Measurements from ENCODE around the gene RPS17. TPM values are rescaled to one million over a fixed set of nuclear protein-coding genes. Genes with fewer than 3 reads are reported as not detected.

The RPS17 gene
- total and polyA plus RNA-seq, 10 of the 15 experiments (the other 5 are each of a cell fraction or from before 2014, with no cell fraction given) = 1,223 to 7,871 (median 3,879) TPM

DNA sequence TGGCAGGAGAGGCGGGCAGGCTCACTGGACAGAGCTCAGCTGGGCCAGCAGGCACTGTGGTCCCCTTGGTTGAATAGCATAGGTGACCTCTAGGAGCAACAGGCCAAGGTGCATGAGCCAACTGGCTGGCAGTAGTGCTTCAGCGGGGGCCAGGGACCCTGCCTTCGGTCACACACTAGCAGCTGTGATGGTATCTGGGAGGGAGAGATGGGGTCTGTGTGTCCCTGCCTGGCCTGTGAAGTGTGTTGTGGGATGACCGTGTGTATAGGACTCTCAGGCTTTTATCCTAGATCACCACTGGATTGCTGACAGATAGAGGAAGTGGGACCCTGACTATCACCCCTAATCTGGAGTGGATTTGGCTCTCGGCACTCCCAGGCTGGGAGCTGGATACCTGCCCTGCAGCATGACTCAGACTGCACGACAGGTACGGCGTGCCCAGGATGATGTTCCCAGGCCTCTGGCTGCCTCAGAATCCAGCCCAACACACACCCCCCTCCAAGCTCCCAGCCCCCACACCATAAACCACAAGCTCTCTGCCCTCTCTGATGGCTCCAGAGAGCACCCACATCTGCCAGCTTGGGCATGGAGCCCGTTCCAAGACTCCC, 7.8 kb downstream of the RPS17 start:
- SMC1A ChIA-PET (ENCODE audit: uncharacterized antibody, unreplicated experiment) = interaction anchor here (1.3 kb wide), 1 partner anchor 8 kb away, joined by 4 read pairs; the partner anchor contains the start of gene RPS17
- WGBS (ENCODE audit: insufficient coverage, insufficient replicate concordance, low lambda C conversion rate, missing lambda C conversion rate) = over 99% methylated on average over 9 of the region's 9 CpGs
- CTCF ChIA-PET = interaction anchor here (2.6 kb wide), 2 partner anchors 8 to 468 kb away, joined by 34 to 52 read pairs; partner anchors contain the start of gene RPS17
- TF ChIP-seq RFX5 (IDR thresholded peaks at IDR 0.05; ENCODE audit: low read depth, low read length) (no peak), SREBF2 (IDR thresholded peaks at IDR 0.05; ENCODE audit: low read length) (no peak), MTA3 (IDR thresholded peaks at IDR 0.05; ENCODE audit: borderline replicate concordance, low read length) (no peak), ATF7 (IDR thresholded peaks at IDR 0.05; ENCODE audit: low read depth) (no peak), RBBP5 (conservative IDR thresholded peaks at IDR 0.05) (no peak), EED (IDR thresholded peaks at IDR 0.05; ENCODE audit: low read depth) (no peak), CREM (IDR thresholded peaks at IDR 0.05; ENCODE audit: low read depth) (no peak)
- TF ChIP-seq, protein P1, sequence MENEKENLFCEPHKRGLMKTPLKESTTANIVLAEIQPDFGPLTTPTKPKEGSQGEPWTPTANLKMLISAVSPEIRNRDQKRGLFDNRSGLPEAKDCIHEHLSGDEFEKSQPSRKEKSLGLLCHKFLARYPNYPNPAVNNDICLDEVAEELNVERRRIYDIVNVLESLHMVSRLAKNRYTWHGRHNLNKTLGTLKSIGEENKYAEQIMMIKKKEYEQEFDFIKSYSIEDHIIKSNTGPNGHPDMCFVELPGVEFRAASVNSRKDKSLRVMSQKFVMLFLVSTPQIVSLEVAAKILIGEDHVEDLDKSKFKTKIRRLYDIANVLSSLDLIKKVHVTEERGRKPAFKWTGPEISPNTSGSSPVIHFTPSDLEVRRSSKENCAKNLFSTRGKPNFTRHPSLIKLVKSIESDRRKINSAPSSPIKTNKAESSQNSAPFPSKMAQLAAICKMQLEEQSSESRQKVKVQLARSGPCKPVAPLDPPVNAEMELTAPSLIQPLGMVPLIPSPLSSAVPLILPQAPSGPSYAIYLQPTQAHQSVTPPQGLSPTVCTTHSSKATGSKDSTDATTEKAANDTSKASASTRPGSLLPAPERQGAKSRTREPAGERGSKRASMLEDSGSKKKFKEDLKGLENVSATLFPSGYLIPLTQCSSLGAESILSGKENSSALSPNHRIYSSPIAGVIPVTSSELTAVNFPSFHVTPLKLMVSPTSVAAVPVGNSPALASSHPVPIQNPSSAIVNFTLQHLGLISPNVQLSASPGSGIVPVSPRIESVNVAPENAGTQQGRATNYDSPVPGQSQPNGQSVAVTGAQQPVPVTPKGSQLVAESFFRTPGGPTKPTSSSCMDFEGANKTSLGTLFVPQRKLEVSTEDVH (IDR thresholded peaks at IDR 0.05; ENCODE audit: low read depth, partially characterized antibody) = no peak
- TF ChIP-seq, protein P2, sequence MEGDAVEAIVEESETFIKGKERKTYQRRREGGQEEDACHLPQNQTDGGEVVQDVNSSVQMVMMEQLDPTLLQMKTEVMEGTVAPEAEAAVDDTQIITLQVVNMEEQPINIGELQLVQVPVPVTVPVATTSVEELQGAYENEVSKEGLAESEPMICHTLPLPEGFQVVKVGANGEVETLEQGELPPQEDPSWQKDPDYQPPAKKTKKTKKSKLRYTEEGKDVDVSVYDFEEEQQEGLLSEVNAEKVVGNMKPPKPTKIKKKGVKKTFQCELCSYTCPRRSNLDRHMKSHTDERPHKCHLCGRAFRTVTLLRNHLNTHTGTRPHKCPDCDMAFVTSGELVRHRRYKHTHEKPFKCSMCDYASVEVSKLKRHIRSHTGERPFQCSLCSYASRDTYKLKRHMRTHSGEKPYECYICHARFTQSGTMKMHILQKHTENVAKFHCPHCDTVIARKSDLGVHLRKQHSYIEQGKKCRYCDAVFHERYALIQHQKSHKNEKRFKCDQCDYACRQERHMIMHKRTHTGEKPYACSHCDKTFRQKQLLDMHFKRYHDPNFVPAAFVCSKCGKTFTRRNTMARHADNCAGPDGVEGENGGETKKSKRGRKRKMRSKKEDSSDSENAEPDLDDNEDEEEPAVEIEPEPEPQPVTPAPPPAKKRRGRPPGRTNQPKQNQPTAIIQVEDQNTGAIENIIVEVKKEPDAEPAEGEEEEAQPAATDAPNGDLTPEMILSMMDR (IDR thresholded peaks at IDR 0.05 in 2 of 3, conservative IDR thresholded peaks at IDR 0.05 in 1 of 3; ENCODE audit: control insufficient read depth in 2 of 3, extremely low read depth in 1 of 3, insufficient read depth in 1 of 3, low read depth in 3 of 3, low read length in 3 of 3) = no peak
- TF ChIP-seq, protein P3, sequence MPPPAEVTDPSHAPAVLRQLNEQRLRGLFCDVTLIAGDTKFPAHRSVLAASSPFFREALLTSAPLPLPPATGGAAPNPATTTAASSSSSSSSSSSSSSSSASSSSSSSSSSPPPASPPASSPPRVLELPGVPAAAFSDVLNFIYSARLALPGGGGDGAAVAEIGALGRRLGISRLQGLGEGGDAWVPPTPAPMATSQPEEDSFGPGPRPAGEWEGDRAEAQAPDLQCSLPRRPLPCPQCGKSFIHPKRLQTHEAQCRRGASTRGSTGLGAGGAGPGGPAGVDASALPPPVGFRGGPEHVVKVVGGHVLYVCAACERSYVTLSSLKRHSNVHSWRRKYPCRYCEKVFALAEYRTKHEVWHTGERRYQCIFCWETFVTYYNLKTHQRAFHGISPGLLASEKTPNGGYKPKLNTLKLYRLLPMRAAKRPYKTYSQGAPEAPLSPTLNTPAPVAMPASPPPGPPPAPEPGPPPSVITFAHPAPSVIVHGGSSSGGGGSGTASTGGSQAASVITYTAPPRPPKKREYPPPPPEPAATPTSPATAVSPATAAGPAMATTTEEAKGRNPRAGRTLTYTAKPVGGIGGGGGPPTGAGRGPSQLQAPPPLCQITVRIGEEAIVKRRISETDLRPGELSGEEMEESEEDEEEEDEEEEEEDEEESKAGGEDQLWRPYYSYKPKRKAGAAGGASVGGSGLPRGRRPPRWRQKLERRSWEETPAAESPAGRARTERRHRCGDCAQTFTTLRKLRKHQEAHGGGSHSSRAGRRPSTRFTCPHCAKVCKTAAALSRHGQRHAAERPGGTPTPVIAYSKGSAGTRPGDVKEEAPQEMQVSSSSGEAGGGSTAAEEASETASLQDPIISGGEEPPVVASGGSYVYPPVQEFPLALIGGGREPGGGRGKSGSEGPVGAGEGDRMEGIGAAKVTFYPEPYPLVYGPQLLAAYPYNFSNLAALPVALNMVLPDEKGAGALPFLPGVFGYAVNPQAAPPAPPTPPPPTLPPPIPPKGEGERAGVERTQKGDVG (CRISPR knock-in tag; IDR thresholded peaks at IDR 0.05) = no peak
- TF ChIP-seq, protein P4, sequence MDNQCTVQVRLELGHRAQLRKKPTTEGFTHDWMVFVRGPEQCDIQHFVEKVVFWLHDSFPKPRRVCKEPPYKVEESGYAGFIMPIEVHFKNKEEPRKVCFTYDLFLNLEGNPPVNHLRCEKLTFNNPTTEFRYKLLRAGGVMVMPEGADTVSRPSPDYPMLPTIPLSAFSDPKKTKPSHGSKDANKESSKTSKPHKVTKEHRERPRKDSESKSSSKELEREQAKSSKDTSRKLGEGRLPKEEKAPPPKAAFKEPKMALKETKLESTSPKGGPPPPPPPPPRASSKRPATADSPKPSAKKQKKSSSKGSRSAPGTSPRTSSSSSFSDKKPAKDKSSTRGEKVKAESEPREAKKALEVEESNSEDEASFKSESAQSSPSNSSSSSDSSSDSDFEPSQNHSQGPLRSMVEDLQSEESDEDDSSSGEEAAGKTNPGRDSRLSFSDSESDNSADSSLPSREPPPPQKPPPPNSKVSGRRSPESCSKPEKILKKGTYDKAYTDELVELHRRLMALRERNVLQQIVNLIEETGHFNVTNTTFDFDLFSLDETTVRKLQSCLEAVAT (IDR thresholded peaks at IDR 0.05) = no peak
- TF ChIP-seq, protein P5, sequence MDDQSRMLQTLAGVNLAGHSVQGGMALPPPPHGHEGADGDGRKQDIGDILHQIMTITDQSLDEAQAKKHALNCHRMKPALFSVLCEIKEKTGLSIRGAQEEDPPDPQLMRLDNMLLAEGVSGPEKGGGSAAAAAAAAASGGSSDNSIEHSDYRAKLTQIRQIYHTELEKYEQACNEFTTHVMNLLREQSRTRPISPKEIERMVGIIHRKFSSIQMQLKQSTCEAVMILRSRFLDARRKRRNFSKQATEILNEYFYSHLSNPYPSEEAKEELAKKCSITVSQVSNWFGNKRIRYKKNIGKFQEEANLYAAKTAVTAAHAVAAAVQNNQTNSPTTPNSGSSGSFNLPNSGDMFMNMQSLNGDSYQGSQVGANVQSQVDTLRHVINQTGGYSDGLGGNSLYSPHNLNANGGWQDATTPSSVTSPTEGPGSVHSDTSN (IDR thresholded peaks at IDR 0.05; ENCODE audit: insufficient replicate concordance, low read depth, low read length) = no peak

More for the DNA sequence above, 7.8 kb downstream of the RPS17 start:
- FAIRE-seq (no peak), ATAC-seq (no peak), DNase-seq (ENCODE audit: low read depth, low spot score) (no peak)
- Histone ChIP-seq H2AFZ (ENCODE audit: control insufficient read depth, low read depth, low read length) (no peak overlapping the region), H3K4me3 (no peak overlapping the region), H3K9ac (ENCODE audit: control insufficient read depth, insufficient read depth, low read length) (no peak overlapping the region), H3K4me1 (ENCODE audit: control insufficient read depth, insufficient read depth, low read length) (peaks cover 10% of the 10 kb centered on the region), H3K4me2 (ENCODE audit: control insufficient read depth, insufficient read depth) (no peak overlapping the region), H3K27me3 (replicated peaks in 1 of 2; ENCODE audit: control insufficient read depth in 2 of 2, insufficient read depth in 2 of 2, low read length in 1 of 2) (no peaks in the 10 kb centered on the region), H3K9me3 (replicated peaks; ENCODE audit: control insufficient read depth, insufficient read depth, low read length) (no peaks in the 10 kb centered on the region), H4K20me1 (ENCODE audit: control insufficient read depth, insufficient read depth) (peaks cover 8% of the 10 kb centered on the region; the same call in 1 of the 2 replicates), H3K36me3 (ENCODE audit: control insufficient read depth in 2 of 2, insufficient read depth in 2 of 2, low read length in 1 of 2) (peaks cover 20 to 31% of the 10 kb centered on the region in 2 experiments), H3K79me2 (ENCODE audit: control insufficient read depth, insufficient read depth, low read length) (peaks cover 14% of the 10 kb centered on the region), H3K27ac (ENCODE audit: control insufficient read depth, insufficient read depth) (no peak overlapping the region)
- ChIA-PET POLR2A (interaction anchor here (0.5 kb wide), 1 partner anchor 10 kb away, joined by 3 read pairs; no protein-coding TSS in a partner anchor), RAD21 (ENCODE audit: unreplicated experiment) (no interaction called here)
- intact Hi-C loops (cut with micrococcal nuclease; ENCODE audit: unreplicated experiment) (loop anchor here (10.0 kb wide), 2 partner anchors 302 to 672 kb away; partner anchors contain the start of gene HDGFL3), in situ Hi-C loops (cut with MboI) (no loop called here)
- no TSS peak for BruUV-seq (replicated peaks)
